ENCODE results near the gene NEB. TPM values are rescaled to one million over a fixed set of nuclear protein-coding genes. Genes with fewer than 3 reads are reported as not detected.
"Not testable (repeated sequence)": the region's sequence is repeated elsewhere in the genome, so short reads cannot be mapped to it uniquely, and the experiment has no call there.

NEB gene
- total RNA-seq, 1 donor: 0.27 TPM

DNA sequence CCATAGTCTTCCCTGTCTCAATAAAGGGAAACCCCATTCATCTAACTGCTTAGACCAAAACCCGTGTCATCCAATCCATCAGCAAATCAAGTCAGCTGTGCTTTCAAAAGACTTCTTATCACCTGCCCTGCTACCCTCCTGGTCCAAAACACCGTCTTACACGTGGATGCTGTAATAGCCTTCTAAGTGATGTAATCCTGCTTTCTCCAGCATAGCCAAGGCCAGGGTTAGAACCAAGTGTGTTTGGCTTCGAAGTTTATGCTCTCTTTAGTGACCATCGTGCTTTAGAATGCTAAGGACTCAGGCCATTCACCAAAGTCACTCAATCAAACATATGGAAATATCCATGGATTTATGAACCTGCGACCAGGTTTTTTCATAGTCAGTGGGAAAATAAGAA lies 25.5 kb downstream of the NEB start:
- no peak for DNase-seq (ENCODE audit: low read depth)
- TF ChIP-seq, protein P1, sequence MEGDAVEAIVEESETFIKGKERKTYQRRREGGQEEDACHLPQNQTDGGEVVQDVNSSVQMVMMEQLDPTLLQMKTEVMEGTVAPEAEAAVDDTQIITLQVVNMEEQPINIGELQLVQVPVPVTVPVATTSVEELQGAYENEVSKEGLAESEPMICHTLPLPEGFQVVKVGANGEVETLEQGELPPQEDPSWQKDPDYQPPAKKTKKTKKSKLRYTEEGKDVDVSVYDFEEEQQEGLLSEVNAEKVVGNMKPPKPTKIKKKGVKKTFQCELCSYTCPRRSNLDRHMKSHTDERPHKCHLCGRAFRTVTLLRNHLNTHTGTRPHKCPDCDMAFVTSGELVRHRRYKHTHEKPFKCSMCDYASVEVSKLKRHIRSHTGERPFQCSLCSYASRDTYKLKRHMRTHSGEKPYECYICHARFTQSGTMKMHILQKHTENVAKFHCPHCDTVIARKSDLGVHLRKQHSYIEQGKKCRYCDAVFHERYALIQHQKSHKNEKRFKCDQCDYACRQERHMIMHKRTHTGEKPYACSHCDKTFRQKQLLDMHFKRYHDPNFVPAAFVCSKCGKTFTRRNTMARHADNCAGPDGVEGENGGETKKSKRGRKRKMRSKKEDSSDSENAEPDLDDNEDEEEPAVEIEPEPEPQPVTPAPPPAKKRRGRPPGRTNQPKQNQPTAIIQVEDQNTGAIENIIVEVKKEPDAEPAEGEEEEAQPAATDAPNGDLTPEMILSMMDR (IDR thresholded peaks at IDR 0.05; ENCODE audit: insufficient read depth, low read length): no peak
- no peak overlapping the region for H3K4me3 ChIP-seq (ENCODE audit: low read depth, low read length)

GRCh38 chr2:151707857-151708256 lies 26.4 kb downstream of the NEB start:
- H3K4me3 ChIP-seq (ENCODE audit: low read depth, low read length): no peak overlapping the region
- no peak for DNase-seq (ENCODE audit: low read depth)
- TF ChIP-seq, protein P1 (IDR thresholded peaks at IDR 0.05; ENCODE audit: insufficient read depth, low read length): no peak

- DNase-seq (ENCODE audit: low read depth); H3K4me3 ChIP-seq (ENCODE audit: low read depth, low read length): not testable (repeated sequence)
Measured at GRCh38 chr2:151704480-151704961, 29.8 kb downstream of the NEB start.

- H3K4me3 ChIP-seq (ENCODE audit: low read depth, low read length); DNase-seq (ENCODE audit: low read depth): not testable (repeated sequence)
Measured at GRCh38 chr2:151698134-151698533, 36.1 kb downstream of the NEB start.

- TF ChIP-seq, protein P1 (IDR thresholded peaks at IDR 0.05; ENCODE audit: insufficient read depth, low read length): no peak
- no peak overlapping the region for H3K4me3 ChIP-seq (ENCODE audit: low read depth, low read length)
- DNase-seq (ENCODE audit: low read depth): no peak
Measured at GRCh38 chr2:151695778-151696177, 38.5 kb downstream of the NEB start.

GRCh38 chr2:151691631-151692030 lies 42.6 kb downstream of the NEB start:
- peak; percentile 5 for DNase-seq (ENCODE audit: low read depth)
- no peak overlapping the region for H3K4me3 ChIP-seq (ENCODE audit: low read depth, low read length)
- TF ChIP-seq, protein P1 (IDR thresholded peaks at IDR 0.05; ENCODE audit: insufficient read depth, low read length): no peak

- TF ChIP-seq, protein P1 (IDR thresholded peaks at IDR 0.05; ENCODE audit: insufficient read depth, low read length): no peak
- no peak overlapping the region for H3K4me3 ChIP-seq (ENCODE audit: low read depth, low read length)
- DNase-seq (ENCODE audit: low read depth): no peak
Measured at GRCh38 chr2:151688719-151689118, 45.6 kb downstream of the NEB start.

GRCh38 chr2:151682459-151683003 lies 51.7 kb downstream of the NEB start:
- DNase-seq (ENCODE audit: low read depth): no peak
- H3K4me3 ChIP-seq (ENCODE audit: low read depth, low read length): no peak overlapping the region
- TF ChIP-seq, protein P1 (IDR thresholded peaks at IDR 0.05; ENCODE audit: insufficient read depth, low read length): no peak
